K562 (cell line): ENCODE data around the gene NCOA1. TPM values are rescaled to one million over a fixed set of nuclear protein-coding genes. Genes with fewer than 3 reads are reported as not detected.

Experiments used
- ATAC-seq: fragments of 200-7000 bp; cut with Tn5 transposase; 3 replicates; pipeline ENCODE4 v1.9.1; 2020; ENCODE audit warnings: moderate library complexity
- BruUV-seq: library from RNA; stranded (reverse); fragments of 400-500 nt; replicated peaks from 2 replicates; lab custom pipeline; 2021; lab: Mats Ljungman, UMichigan
- CTCF ChIA-PET: fragments of 300-600 bp; formaldehyde crosslinking; extraction: SDS; loops from one replicate; lab custom pipeline; 2021; ENCODE audit warnings: low intra/inter-chr PET ratio; lab: Yijun Ruan, JAX
- POLR2A ChIA-PET: fragments of 300-600, 350-650 bp; sonication (Branson Sonifier 250); formaldehyde crosslinking; extraction: SDS; loops from one replicate; lab custom pipeline; 2021; ENCODE audit warnings: antibody characterized with exemption, inconsistent platforms; lab: Yijun Ruan, JAX
- DNase-seq, 4 experiments: peaks; one replicate each; pipeline versions ENCODE4 v3.0.0 to v3.0.0-alpha.2; 2011 to 2018; ENCODE audit warnings: low spot score in 3 of 4, mixed read lengths in 3 of 4; ENCODE audit errors: extremely low read depth in 1 of 4
- FAIRE-seq: peaks from 2 replicates; lab custom pipeline; 2011; peaks lifted over from hg19 to GRCh38; lab: Jason Lieb, UNC
- H2AFZ ChIP-seq: 2 replicates; pipeline ENCODE4 v1.6.0; 2011; ENCODE audit warnings: low read depth, low read length, control low read depth, inconsistent platforms
- H3K27ac ChIP-seq: fragments of 200-600 bp; 3 replicates; pipeline ENCODE4 v1.8.0; 2011; ENCODE audit warnings: low read depth, mild to moderate bottlenecking, control low read depth, inconsistent platforms, low read length, moderate library complexity, mixed read lengths; ENCODE audit errors: extremely low read depth
- H3K27me3 ChIP-seq, 2 experiments: fragments of 300-600 bp in 1 of 2; 2 replicates in 1 of 2; 3 replicates in 1 of 2; pipeline versions ENCODE4 v1.6.0 to v1.8.0; 2011; ENCODE audit warnings: inconsistent platforms in 2 of 2, low read length in 2 of 2, mild to moderate bottlenecking in 1 of 2, mixed read lengths in 1 of 2, moderate library complexity in 1 of 2; ENCODE audit not compliant: control insufficient read depth in 2 of 2, insufficient read depth in 2 of 2
- H3K36me3 ChIP-seq: fragments of 300-600 bp; 3 replicates; pipeline ENCODE4 v1.8.0; 2011; ENCODE audit warnings: mild to moderate bottlenecking, low read length, inconsistent platforms; ENCODE audit not compliant: control insufficient read depth, insufficient read depth
- H3K4me1 ChIP-seq, 2 experiments: fragments of 200-600 bp in 1 of 2; replicated peaks in 1 of 2; 2 replicates in 1 of 2; 3 replicates in 1 of 2; pipeline versions ENCODE4 v1.5.1 to v1.8.0; 2011; ENCODE audit warnings: inconsistent platforms in 2 of 2, low read length in 2 of 2, mild to moderate bottlenecking in 1 of 2, mixed read lengths in 1 of 2, moderate library complexity in 1 of 2; ENCODE audit not compliant: control insufficient read depth in 2 of 2, insufficient read depth in 2 of 2
- H3K4me2 ChIP-seq: 2 replicates; pipeline ENCODE4 v1.6.1; 2011; ENCODE audit warnings: low read length, control low read depth, inconsistent platforms, mixed read lengths; ENCODE audit not compliant: insufficient read depth
- H3K4me3 ChIP-seq: fragments of 200-600 bp; sonication (generic), shearing (Covaris generic); 2 replicates; pipeline ENCODE4 v1.5.1; 2016; ENCODE audit warnings: control low read depth, inconsistent platforms
- H3K79me2 ChIP-seq: fragments of 200-600 bp; 3 replicates; pipeline ENCODE4 v1.8.0; 2011; ENCODE audit warnings: low read length, inconsistent platforms; ENCODE audit not compliant: control insufficient read depth, insufficient read depth
- H3K9ac ChIP-seq, 2 experiments: 2 replicates each; pipeline versions ENCODE4 v1.6.0 to v1.6.1; 2011; ENCODE audit warnings: low read depth in 2 of 2, low read length in 2 of 2, control low read depth in 1 of 2, inconsistent platforms in 1 of 2, mild to moderate bottlenecking in 1 of 2, mixed read lengths in 1 of 2; ENCODE audit not compliant: insufficient read depth in 1 of 2
- H3K9me1 ChIP-seq: one replicate; pipeline ENCODE4 v1.6.0; 2011; ENCODE audit warnings: inconsistent platforms, mild to moderate bottlenecking, low read length, moderate library complexity; ENCODE audit not compliant: control insufficient read depth, insufficient read depth
- H3K9me3 ChIP-seq: replicated peaks from 2 replicates; pipeline ENCODE4 v1.5.1; 2011; ENCODE audit warnings: low read depth, low read length, inconsistent platforms; ENCODE audit not compliant: control insufficient read depth, insufficient read depth
- H4K20me1 ChIP-seq: replicated peaks from 2 replicates; pipeline ENCODE4 v1.6.1; 2011; ENCODE audit warnings: low read length, inconsistent platforms, mixed read lengths; ENCODE audit not compliant: control insufficient read depth, insufficient read depth
- CBFB ChIP-seq: sonication (generic); formaldehyde crosslinking; IDR thresholded peaks from 2 replicates; pipeline ENCODE4 v1.4.0; 2020; ENCODE audit warnings: mild to moderate bottlenecking, missing genetic modification reagents
- CC2D1A ChIP-seq: fragments of 450-650 bp; IDR thresholded peaks from 2 replicates; pipeline ENCODE4 v1.6.1; 2017; ENCODE audit warnings: mild to moderate bottlenecking
- FOXM1 ChIP-seq, 2 experiments: fragments of 450-650 bp in 1 of 2; sonication (generic) in 1 of 2; formaldehyde crosslinking in 1 of 2; IDR thresholded peaks; 2 replicates each; pipeline versions ENCODE4 v1.6.1 to v1.9.0; 2017 to 2022; ENCODE audit warnings: low read depth in 2 of 2, mild to moderate bottlenecking in 2 of 2, missing genetic modification reagents in 1 of 2, moderate library complexity in 1 of 2
- HMG20A ChIP-seq: fragments of 450-650 bp; formaldehyde crosslinking; conservative IDR thresholded peaks from 2 replicates; pipeline ENCODE4 v1.4.0; 2020; ENCODE audit warnings: mild to moderate bottlenecking, mixed read lengths
- SP2 ChIP-seq: IDR thresholded peaks from 2 replicates; pipeline ENCODE4 v1.6.1; 2011; ENCODE audit warnings: mild to moderate bottlenecking, low read depth, low read length, moderate library complexity; ENCODE audit not compliant: poor library complexity, severe bottlenecking; ENCODE audit errors: extremely low read depth
- SRSF9 ChIP-seq: fragments of 200-400 bp; formaldehyde crosslinking; IDR thresholded peaks from 2 replicates; pipeline ENCODE4 v1.6.1; 2017; ENCODE audit warnings: low read depth, low read length, borderline replicate concordance
- STAT5A ChIP-seq: IDR thresholded peaks from 2 replicates; pipeline ENCODE4 v1.6.1; 2012; ENCODE audit warnings: low read length, inconsistent platforms, borderline replicate concordance
- TBP ChIP-seq: optimal IDR thresholded peaks from 2 replicates; pipeline ENCODE3; 2011; ENCODE audit warnings: low read depth, low read length, improper control_type of control experiment
- TOE1 ChIP-seq, 2 experiments: fragments of 450-650 bp in 1 of 2; sonication (generic) in 1 of 2; formaldehyde crosslinking in 1 of 2; IDR thresholded peaks; 2 replicates each; pipeline versions ENCODE4 v1.7.1 to v1.8.0; 2016 to 2022; ENCODE audit warnings: borderline replicate concordance in 2 of 2, mild to moderate bottlenecking in 2 of 2, antibody characterized with exemption in 1 of 2, inconsistent platforms in 1 of 2, low read depth in 1 of 2, missing genetic modification reagents in 1 of 2, moderate library complexity in 1 of 2
- XRCC3 ChIP-seq: fragments of 450-650 bp; IDR thresholded peaks from 2 replicates; pipeline ENCODE4 v1.6.1; 2017; ENCODE audit warnings: mild to moderate bottlenecking, moderate library complexity
- ZBTB26 ChIP-seq: fragments of 450-650 bp; formaldehyde crosslinking; IDR thresholded peaks from 2 replicates; pipeline ENCODE4 v1.4.0; 2022; ENCODE audit warnings: missing genetic modification characterization
- ZBTB5 ChIP-seq: fragments of 450-650 bp; IDR thresholded peaks from 2 replicates; pipeline ENCODE4 v1.6.1; 2017; ENCODE audit warnings: antibody characterized with exemption
- ZBTB8A ChIP-seq: fragments of 450-650 bp; IDR thresholded peaks from 2 replicates; pipeline ENCODE4 v1.6.1; 2018; ENCODE audit warnings: mild to moderate bottlenecking, moderate library complexity; ENCODE audit not compliant: partially characterized antibody
- ZFP91 ChIP-seq: sonication (generic); formaldehyde crosslinking; IDR thresholded peaks from 2 replicates; pipeline ENCODE4 v1.8.0; 2022; ENCODE audit warnings: mild to moderate bottlenecking, missing genetic modification reagents
- ZNF75A ChIP-seq: fragments of 450-650 bp; formaldehyde crosslinking; IDR thresholded peaks from 2 replicates; pipeline ENCODE4 v1.4.0; 2020; ENCODE audit warnings: mild to moderate bottlenecking
- WGBS: fragments of 100-300 bp; shearing (Covaris generic); methylation state at CpG from one replicate; pipeline ENCODE4 v1.1.6; 2016; ENCODE audit warnings: low coverage, mixed read lengths; ENCODE audit not compliant: insufficient coverage; ENCODE audit errors: missing lambda C conversion rate; 5-methylcytosine and 5-hydroxymethylcytosine counted together
- in situ Hi-C: fragments of 300-500 bp; cut with MboI; formaldehyde crosslinking; loops from 4 replicates; pipeline ENCODE4 v1.15.0; 2018; ENCODE audit warnings: inconsistent platforms, mixed read lengths
- intact Hi-C: fragments of 100-400 bp; cut with micrococcal nuclease; formaldehyde crosslinking; loops from 2 replicates; pipeline ENCODE4 v1.14.2; 2022
- polyA plus RNA-seq, 8 experiments: library from polyadenylated mRNA; depleted of rRNA in 4 of 8; stranded (reverse) in 5 of 8; unstranded in 3 of 8; fragments of >200 nt; fragmentation: Nextera tagmentation in 2 of 8; fragmentation: Illumina TruSeq in 1 of 8; extraction: Ambion mirVana in 2 of 8; extraction: Trizol in 1 of 8; gene quantifications; 2 replicates each; pipeline versions ENCODE4 v1.2.1 to v1.2.3, GENCODE V29; 2011 to 2014; ENCODE audit warnings: inconsistent platforms in 1 of 8, missing spikeins in 1 of 8
- total RNA-seq, 7 experiments: library from RNA; depleted of rRNA in 6 of 7; stranded (reverse); fragments of >200 nt in 6 of 7; fragmentation: Illumina TruSeq in 2 of 7; extraction: Trizol in 2 of 7; gene quantifications; 2 replicates each; pipeline versions ENCODE4 v1.2.1 to v1.2.3, GENCODE V29; 2011 to 2021; ENCODE audit warnings: low replicate concordance in 1 of 7

NCOA1 gene
- total and polyA plus RNA-seq, 9 of the 15 experiments (the other 6 are each of a cell fraction or from before 2014, with no cell fraction given) = 4.9 to 25.7 (median 17.0) TPM

- DNase-seq = no peak
- BruUV-seq = no TSS peak
- no peak for FAIRE-seq
- Histone ChIP-seq H2AFZ (no peak overlapping the region), H3K79me2 (no peaks in the 10 kb centered on the region), H3K9ac (no peak overlapping the region), H3K4me2 (no peak overlapping the region), H4K20me1 (no peaks in the 10 kb centered on the region), H3K9me1 (no peaks in the 10 kb centered on the region), H3K27me3 (no peaks in the 10 kb centered on the region), H3K9me3 (no peaks in the 10 kb centered on the region), H3K4me3 (no peak overlapping the region), H3K4me1 (no peaks in the 10 kb centered on the region), H3K36me3 (peaks cover 25% of the 10 kb centered on the region), H3K27ac (no peak overlapping the region)
- in situ Hi-C loops = no loop called here
- POLR2A ChIA-PET = no interaction called here
- ATAC-seq = no peak
- CTCF ChIA-PET = no interaction called here
- TF ChIP-seq SRSF9 (no peak), CC2D1A (no peak), ZNF75A (CRISPR knock-in tag) (no peak), ZBTB5 (no peak), FOXM1 (IDR thresholded peaks at IDR 0.05; ENCODE audit: low read depth) (no peak), FOXM1 (CRISPR knock-in tag; IDR thresholded peaks at IDR 0.05; ENCODE audit: low read depth) (no peak), TOE1 (IDR thresholded peaks at IDR 0.05; ENCODE audit: borderline replicate concordance) (no peak), TOE1 (CRISPR knock-in tag; IDR thresholded peaks at IDR 0.05; ENCODE audit: borderline replicate concordance, low read depth) (no peak), XRCC3 (no peak), SP2 (no peak), TBP (no peak), HMG20A (no peak), ZBTB8A (no peak), ZBTB26 (CRISPR knock-in tag) (no peak), ZFP91 (no peak), CBFB (CRISPR knock-in tag) (no peak), STAT5A (no peak)
- intact Hi-C loops = no loop called here
- 58% methylated on average over 1 of the region's 1 CpG for WGBS
Observed at GRCh38 chr2:24742730-24743129, 251.7 kb downstream of the NCOA1 start.
